Measurements from ENCODE around the gene DIO1. TPM values are rescaled to one million over a fixed set of nuclear protein-coding genes. Genes with fewer than 3 reads are reported as not detected.
A peak's percentile ranks its signal among the peaks of the same experiment; 100 is the strongest.

Gene DIO1
- total RNA-seq, 2 experiments from 2014 or later, result not detected

DNA sequence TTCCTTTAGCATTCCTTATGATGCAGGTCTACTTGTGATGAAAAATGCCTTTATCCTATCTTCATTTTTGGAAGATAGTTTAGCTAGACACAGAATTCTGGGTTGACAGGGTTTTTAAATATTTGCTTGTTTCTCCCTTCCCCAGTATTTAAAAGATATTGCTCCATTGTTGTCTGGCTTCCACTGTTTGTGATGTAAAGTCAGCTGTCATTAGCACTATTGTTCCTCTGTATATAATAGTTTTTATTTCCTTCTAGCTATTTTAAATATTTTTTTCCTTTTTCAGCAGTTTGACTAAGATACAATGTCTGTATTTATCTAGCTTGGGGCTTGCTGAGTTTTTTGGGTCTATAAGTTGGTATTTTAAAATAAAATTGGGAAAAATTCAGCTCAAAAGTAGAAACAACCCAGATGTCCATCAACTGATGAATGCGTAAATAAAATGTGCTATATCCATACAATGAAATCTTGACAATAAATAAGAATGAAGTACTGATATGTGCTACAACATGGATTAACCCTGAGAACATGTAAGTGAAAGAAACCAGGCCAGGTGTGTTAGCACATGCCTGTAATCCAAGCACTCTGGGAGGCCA lies 40.3 kb downstream of the DIO1 start:
- peaks cover 79% of the 10 kb centered on the region for H3K36me3 Mint-ChIP-seq
- ATAC-seq, result no peak
- CTCF ChIA-PET, result interaction anchor here (1.1 to 1.8 kb wide), 3 partner anchors 11 to 19 kb away, joined by 3 to 6 read pairs (median 4); partner anchors contain the start of genes IFT25 and LRRC42
- H3K4me1 Mint-ChIP-seq, result peaks cover 7% of the 10 kb centered on the region
- H3K9me3 Mint-ChIP-seq (ENCODE audit: low read depth), result peaks cover 10% of the 10 kb centered on the region
- H3K4me3 Mint-ChIP-seq, result no peak overlapping the region
- DNase-seq, result no peak
- H3K27me3 Mint-ChIP-seq, result no peaks in the 10 kb centered on the region
- H3K27ac Mint-ChIP-seq, result no peak overlapping the region

DNA sequence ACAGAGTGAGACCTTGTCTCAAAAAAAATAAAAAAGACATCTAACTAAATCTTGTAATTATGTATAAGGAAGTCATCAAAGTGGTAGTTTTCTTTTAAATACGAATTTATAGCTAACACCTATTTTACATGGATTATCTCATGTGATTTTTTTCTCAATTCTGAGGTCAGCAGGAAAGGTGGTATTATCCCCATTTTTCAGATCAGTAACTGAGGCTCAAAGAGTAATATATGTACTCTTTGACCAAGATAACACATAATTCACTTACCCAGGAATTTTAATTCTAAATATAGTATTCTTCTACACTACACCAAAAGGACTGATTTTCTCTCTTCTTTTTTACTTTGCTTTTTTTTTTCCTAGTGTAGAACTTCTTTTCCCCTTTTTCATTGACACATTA lies 42.4 kb downstream of the DIO1 start:
- Mint-ChIP-seq H3K9me3 (ENCODE audit: low read depth) (peaks cover 10% of the 10 kb centered on the region), H3K36me3 (peaks cover 72% of the 10 kb centered on the region), H3K4me3 (no peak overlapping the region), H3K27ac (no peak overlapping the region), H3K4me1 (peaks cover 12% of the 10 kb centered on the region), H3K27me3 (no peaks in the 10 kb centered on the region)
- DNase-seq, result no peak
- no peak for ATAC-seq
- CTCF ChIA-PET, result no interaction called here

DNA sequence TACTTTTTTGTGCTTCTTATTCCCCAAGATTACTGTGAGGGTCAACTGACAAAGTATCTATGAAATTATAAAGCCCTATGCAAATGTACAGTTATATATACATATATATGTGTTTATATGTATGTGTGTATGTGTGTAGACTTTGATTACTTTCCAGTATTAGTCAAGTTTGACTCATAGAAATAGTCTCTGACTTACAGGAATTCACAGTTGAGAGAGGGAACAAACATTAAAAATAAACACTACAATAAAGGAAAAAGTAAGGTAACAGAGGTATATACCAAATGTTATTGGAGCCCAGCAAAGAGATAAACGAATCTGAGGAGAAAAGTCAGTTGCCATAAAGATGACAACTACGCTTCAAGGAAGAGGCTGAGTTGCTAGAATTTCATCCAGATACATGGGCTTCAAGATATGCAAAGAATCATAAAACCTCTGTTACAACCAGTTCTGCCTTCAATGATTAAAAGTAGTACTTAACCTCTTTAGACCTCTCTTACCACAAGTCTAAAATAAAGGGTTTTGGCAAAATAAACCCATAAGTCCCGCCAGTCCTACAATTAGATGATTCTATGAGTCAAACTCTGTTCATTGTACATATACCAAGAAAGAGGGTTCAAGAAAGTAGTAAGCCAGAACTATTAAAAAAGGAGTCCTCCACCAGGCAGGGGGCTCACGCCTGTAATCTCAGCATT lies 44.3 kb downstream of the DIO1 start:
- Mint-ChIP-seq H3K36me3 (peaks cover 70% of the 10 kb centered on the region), H3K9me3 (ENCODE audit: low read depth) (peaks cover 9% of the 10 kb centered on the region), H3K27me3 (no peaks in the 10 kb centered on the region), H3K4me3 (no peak overlapping the region), H3K27ac (no peak overlapping the region), H3K4me1 (peaks cover 25% of the 10 kb centered on the region)
- no peak for ATAC-seq
- CTCF ChIA-PET, result no interaction called here
- no peak for DNase-seq

DNA sequence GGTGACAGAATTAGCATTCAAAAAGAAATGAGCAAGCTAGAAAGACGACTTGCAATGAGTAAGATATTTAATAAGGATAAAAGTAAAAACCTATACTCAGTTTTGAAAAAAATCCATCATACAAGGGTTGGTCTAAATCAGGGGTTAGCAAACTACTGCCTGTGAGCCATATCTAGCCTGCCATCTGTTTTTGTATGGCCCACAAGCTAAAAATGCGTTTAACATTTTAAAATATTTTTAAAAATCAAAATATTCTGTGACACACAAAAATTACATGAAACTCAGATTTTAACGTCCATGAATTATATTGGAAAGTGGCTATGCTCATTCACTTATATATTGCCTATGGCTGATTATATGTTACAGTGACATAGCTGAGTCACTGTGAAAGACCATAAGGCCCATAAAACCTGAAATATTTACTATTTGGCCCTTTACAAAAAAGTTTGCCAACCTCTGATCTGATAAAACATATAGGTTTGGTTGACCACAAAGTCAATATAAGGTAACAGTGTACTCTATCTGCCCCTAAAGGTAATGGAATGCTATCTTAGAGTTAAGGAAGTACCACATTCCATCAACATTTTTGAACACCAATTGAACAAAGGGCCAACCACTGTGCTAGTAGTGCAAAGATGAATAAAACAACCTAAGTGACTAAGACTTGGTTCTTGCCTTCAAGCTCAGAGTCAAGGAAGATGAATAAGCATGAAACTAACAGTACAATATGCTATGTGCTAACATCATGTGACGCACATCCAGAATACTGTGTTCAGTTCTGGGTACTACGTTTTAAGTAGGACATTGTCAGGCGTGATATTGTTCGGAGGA lies 48.4 kb downstream of the DIO1 start:
- Mint-ChIP-seq H3K27ac (peak overlapping the region; percentile 96), H3K27me3 (no peaks in the 10 kb centered on the region), H3K4me3 (peak overlapping the region; percentile 99), H3K9me3 (ENCODE audit: low read depth) (no peaks in the 10 kb centered on the region), H3K4me1 (peaks cover 48% of the 10 kb centered on the region), H3K36me3 (peaks cover 45% of the 10 kb centered on the region)
- CTCF ChIA-PET, result interaction anchor here (1.0 to 5.4 kb wide), 5 partner anchors 11 to 82 kb away, joined by 3 to 29 read pairs (median 4); no protein-coding TSS in a partner anchor
- DNase-seq, result no peak
- no peak for ATAC-seq

DNA sequence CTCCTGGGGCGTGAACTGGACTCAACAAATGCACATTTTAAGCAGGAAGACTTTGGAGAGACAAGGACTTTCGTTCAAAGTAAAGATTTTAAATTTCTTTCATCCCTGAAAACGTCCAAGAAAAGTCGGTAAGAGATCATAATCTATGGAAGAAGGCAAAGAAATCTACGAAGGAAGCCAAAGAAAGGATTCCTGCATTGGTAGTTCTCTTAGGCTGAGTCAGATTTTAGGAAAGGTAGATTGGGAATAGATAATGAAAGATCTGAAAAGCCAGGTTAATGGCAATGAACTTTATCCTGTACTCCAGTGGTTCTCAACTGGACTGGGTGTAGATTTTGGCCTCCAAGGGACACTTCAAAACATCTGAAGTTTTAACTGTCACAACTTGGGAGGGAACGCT lies 49.1 kb downstream of the DIO1 start:
- CTCF ChIA-PET, result interaction anchor here (1.4 to 5.4 kb wide), 4 partner anchors 13 to 83 kb away, joined by 4 to 29 read pairs (median 13); no protein-coding TSS in a partner anchor
- Mint-ChIP-seq H3K36me3 (peaks cover 38% of the 10 kb centered on the region), H3K27ac (peak overlapping the region; percentile 96), H3K4me1 (peaks cover 55% of the 10 kb centered on the region), H3K27me3 (no peaks in the 10 kb centered on the region), H3K9me3 (ENCODE audit: low read depth) (no peaks in the 10 kb centered on the region), H3K4me3 (peak overlapping the region; percentile 99)
- ATAC-seq, result no peak
- no peak for DNase-seq

DNA sequence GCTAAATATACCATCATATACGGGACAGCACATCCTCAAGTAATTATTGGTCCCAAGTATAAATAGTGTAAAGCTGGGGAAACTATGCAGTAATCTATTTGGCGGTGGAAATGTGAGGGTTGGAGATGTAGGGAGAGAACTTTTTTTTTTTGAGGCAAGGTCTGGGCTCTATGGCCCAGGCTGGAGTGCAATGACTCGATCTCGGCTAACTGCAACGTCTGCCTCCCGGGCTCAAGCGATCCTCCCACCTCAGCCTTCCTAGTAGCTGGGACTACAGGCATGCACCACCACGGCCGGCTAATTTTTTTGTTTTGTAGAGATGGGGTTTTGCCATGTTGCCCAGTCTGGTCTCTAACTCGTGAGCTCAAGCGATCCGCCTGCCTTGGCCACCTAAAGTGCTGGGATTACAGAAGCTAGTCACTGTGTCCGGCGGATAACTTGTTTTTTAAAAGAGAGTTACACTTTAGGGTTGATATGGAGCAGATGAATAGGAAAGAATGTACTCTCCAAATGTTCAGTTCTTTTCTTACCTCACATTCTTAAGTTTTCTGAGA lies 49.6 kb downstream of the DIO1 start:
- H3K27me3 Mint-ChIP-seq, result no peaks in the 10 kb centered on the region
- H3K4me1 Mint-ChIP-seq, result peaks cover 55% of the 10 kb centered on the region
- ATAC-seq, result no peak
- CTCF ChIA-PET, result interaction anchor here (1.4 to 5.4 kb wide), 3 partner anchors 23 to 83 kb away, joined by 3 to 29 read pairs (median 19); no protein-coding TSS in a partner anchor
- peaks cover 33% of the 10 kb centered on the region for H3K36me3 Mint-ChIP-seq
- no peak for DNase-seq
- H3K4me3 Mint-ChIP-seq, result peak overlapping the region; percentile 99
- peak overlapping the region; percentile 96 for H3K27ac Mint-ChIP-seq
- no peaks in the 10 kb centered on the region for H3K9me3 Mint-ChIP-seq (ENCODE audit: low read depth)

DNA sequence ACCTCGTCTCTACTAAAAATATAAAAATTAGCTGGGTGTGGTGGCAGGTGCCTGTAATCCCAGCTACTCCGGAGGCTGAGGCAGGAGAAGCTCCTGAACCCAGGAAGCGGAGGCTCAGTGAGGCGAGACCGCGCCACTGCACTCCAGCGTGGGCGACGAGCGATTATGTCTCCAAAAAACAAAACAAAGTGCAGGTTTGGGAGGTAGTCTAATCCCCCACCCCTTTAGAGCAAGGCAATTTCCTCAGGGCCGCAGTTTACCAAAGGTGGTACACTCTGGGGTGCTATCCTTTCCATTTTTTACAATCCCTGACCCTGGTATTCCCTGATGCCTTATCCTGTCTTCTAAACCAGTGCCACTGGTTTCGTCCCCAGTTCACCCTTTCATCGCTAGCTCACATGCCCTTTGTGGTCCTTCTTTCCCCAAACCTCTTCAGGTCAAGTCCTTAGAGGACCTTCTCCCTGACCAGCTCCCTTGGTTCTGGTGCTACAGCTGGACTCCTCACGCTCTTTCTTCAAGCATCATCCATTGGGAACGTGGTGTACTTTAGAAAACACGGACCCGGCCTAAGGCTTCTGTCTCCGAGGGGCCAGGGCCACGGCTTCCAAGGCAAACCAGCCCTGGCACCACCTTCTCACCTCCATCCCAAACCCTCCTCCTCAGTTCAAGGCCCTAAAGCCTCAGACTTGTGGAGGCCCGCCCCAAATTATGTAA lies 50.6 kb downstream of the DIO1 start:
- Mint-ChIP-seq H3K4me3 (peak overlapping the region; percentile 99), H3K9me3 (ENCODE audit: low read depth) (no peaks in the 10 kb centered on the region), H3K27me3 (no peaks in the 10 kb centered on the region), H3K36me3 (peaks cover 27% of the 10 kb centered on the region), H3K27ac (peak overlapping the region; percentile 96), H3K4me1 (peaks cover 54% of the 10 kb centered on the region)
- ATAC-seq, result no peak
- DNase-seq, result no peak
- CTCF ChIA-PET, result interaction anchor here (0.9 to 7.4 kb wide), 11 partner anchors 10 to 109 kb away, joined by 3 to 49 read pairs (median 8); partner anchors contain the start of genes TCEANC2, TMEM59 and YIPF1

DNA sequence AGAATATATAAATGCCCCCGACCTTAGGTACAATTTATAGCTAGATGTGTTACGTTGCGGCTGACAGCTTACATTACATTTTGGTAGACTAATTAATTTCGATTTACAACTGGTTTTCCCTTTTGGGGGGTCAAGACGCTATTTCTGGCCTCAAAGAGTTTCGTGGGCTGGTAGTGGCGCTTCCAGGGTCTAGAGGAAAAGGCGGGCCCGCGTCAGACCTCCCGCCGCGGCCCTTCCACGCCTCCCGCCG lies 51.1 kb downstream of the DIO1 start:
- CTCF ChIA-PET, result interaction anchor here (0.9 to 7.4 kb wide), 12 partner anchors 11 to 108 kb away, joined by 3 to 49 read pairs (median 8); partner anchors contain the start of genes TCEANC2, TMEM59 and YIPF1
- DNase-seq (no peak), ATAC-seq (no peak)
- Mint-ChIP-seq H3K36me3 (peaks cover 22% of the 10 kb centered on the region), H3K27me3 (no peaks in the 10 kb centered on the region), H3K4me1 (peaks cover 54% of the 10 kb centered on the region), H3K27ac (peak overlapping the region; percentile 96), H3K4me3 (peak overlapping the region; percentile 99), H3K9me3 (ENCODE audit: low read depth) (no peaks in the 10 kb centered on the region)

DNA sequence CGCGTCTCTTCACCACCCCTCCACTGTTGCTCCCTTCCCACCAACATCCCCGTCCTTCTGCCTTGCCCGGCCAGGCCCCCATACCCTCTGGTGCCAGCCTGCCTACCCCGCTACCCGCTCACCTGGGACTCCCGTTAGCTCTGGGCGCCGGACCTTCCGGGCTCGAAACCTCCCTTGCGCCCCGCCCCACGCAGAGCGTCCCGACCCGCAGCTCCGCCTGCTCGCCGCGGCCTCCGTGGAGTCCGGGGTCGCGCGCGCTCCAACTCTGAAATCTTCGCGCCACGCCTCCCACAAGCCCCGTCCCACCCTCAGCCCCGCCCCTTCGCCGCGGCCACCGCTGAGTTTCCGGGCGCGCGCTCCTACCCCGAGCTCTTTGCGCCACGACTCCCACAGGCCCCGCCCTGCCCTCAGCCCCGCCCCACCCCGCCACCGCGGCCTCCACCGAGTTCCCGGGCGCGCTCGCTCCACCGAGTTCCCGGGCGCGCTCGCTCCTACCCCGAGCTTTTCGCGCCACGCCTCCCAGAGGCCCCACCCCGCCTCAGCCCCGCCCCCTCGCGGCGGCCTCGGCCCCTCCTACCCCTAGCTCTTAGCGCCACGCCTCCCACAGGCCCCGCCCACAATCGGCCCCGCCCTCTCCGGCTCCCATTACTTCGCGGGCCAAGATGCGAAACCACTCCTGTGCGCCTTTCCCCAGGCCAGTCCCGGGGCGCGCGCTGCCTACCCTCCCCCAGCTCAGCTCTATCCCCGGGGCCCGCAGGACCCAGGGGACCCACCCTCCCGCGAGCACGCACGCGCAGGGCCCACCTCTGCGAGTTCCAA lies 51.7 kb downstream of the DIO1 start, which contains the start of gene IFT25:
Gene IFT25, minus strand, starts transcription at position 267 of the 819 bp plus-strand sequence. CDS start 5,617 bp downstream, outside the sequence.
- Mint-ChIP-seq H3K27ac (peak within 1 kb of the TSS; percentile 96), H3K4me1 (peaks cover 53% of the 10 kb centered on the region), H3K4me3 (peak within 1 kb of the TSS; percentile 99), H3K9me3 (ENCODE audit: low read depth) (no peaks in the 10 kb centered on the region), H3K36me3 (peaks cover 20% of the 10 kb centered on the region), H3K27me3 (no peaks in the 10 kb centered on the region)
- ATAC-seq (peak; percentile 75), DNase-seq (peak; percentile 98)
- CTCF ChIA-PET, result interaction anchor here (0.9 to 7.4 kb wide), 12 partner anchors 11 to 107 kb away, joined by 3 to 49 read pairs (median 8); partner anchors contain the start of genes TCEANC2, TMEM59 and YIPF1

DNA sequence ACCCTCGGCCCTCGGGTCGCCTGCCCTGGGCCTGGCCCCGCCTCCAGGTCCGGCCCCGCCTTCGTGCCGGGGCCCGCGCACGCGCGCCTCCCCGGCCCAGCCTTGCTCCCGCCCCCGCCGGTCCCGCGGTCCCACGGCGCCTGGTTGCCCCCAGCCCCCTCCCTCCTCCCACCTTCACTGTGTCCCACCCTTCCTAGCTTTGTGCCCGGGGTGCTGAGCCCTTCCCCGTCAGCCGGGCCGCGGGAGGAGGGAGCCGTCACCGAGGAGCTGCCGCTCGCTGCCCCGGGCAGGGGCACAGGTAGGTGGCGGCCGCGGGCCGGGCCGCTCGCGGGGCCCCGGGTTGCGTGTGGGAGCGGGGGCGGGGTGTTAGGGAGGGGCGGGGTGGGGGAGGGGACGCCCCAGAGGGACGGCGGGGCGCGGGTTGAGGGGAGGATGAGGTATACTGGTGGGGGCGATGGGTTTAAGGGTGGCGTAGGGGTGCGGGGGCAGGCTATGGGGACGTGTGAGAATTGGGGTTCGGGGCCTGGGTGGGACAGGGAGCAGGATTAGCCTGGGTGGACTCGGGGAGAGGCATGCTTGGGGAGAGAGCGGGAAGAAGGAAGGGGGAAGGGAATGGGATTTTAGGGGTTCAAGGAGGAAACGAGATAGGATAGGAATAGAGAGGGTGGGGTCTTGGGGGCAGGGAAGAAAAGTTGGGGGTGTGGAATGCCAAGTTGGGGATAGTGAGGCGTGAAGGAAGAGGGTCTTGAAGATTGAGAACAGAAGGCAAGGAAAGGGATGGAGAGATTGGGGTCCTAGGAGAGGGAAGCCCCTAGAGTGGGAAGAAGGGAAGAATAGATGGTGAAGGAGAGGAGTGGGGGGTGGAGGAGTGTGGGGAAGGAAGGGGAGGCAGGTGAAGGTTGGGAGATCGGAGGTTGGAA lies 52.5 kb downstream of the DIO1 start, which contains the start of gene LRRC42:
Gene LRRC42, plus strand, starts transcription at position 99 of the 920 bp plus-strand sequence. CDS start 5,650 bp downstream, outside the sequence.
- no peak for DNase-seq
- Mint-ChIP-seq H3K4me3 (peak within 1 kb of the TSS; percentile 99), H3K27ac (peak within 1 kb of the TSS; percentile 96), H3K4me1 (peaks cover 53% of the 10 kb centered on the region), H3K27me3 (no peaks in the 10 kb centered on the region), H3K9me3 (ENCODE audit: low read depth) (no peaks in the 10 kb centered on the region), H3K36me3 (peaks cover 21% of the 10 kb centered on the region)
- peak; percentile 79 for ATAC-seq
- CTCF ChIA-PET, result interaction anchor here (1.3 to 7.4 kb wide), 12 partner anchors 12 to 107 kb away, joined by 3 to 56 read pairs (median 9); partner anchors contain the start of genes TCEANC2, TMEM59 and YIPF1
